H1 (cell line): ENCODE measurements around the gene ACTL8.

Source experiments
- CBX5 ChIP-seq: fragments of 300-800, 300-1000 bp; sonication (generic); IDR thresholded peaks from 2 replicates; pipeline ENCODE4 v1.7.1; 2016; ENCODE audit warnings: antibody characterized with exemption, low read length, low read depth
- CREB1 ChIP-seq: IDR thresholded peaks from 2 replicates; pipeline ENCODE4 v1.6.1; 2012; ENCODE audit warnings: inconsistent platforms
- CTCF ChIP-seq, 3 experiments: IDR thresholded peaks; 1 replicate in 2 of 3; 2 replicates in 1 of 3; pipeline versions ENCODE4 v1.5.1 to v1.6.1; 2011; ENCODE audit warnings: low read length in 3 of 3, mild to moderate bottlenecking in 3 of 3, inconsistent platforms in 2 of 3, low read depth in 1 of 3, moderate library complexity in 1 of 3; ENCODE audit not compliant: insufficient read depth in 1 of 3; ENCODE audit errors: control extremely low read depth in 1 of 3
- MAX ChIP-seq: IDR thresholded peaks from 2 replicates; pipeline ENCODE4 v1.6.1; 2012; ENCODE audit warnings: inconsistent platforms
- POLR2A ChIP-seq, 2 experiments: IDR thresholded peaks; 1 replicate in 1 of 2; 2 replicates in 1 of 2; pipeline ENCODE4 v1.6.1; 2011; ENCODE audit warnings: low read depth in 2 of 2, low read length in 2 of 2, mild to moderate bottlenecking in 2 of 2; ENCODE audit errors: control extremely low read depth in 1 of 2
- POLR2AphosphoS5 ChIP-seq: IDR thresholded peaks from 2 replicates; pipeline ENCODE4 v1.6.1; 2011; ENCODE audit warnings: low read depth, low read length
- RBBP5 ChIP-seq: IDR thresholded peaks from 2 replicates; pipeline ENCODE4 v1.7.1; 2012; ENCODE audit warnings: low read depth, mild to moderate bottlenecking, inconsistent platforms, low read length, moderate library complexity, borderline replicate concordance
- RXRA ChIP-seq: IDR thresholded peaks from 2 replicates; pipeline ENCODE4 v1.6.1; 2011; ENCODE audit warnings: low read depth, mild to moderate bottlenecking, low read length, moderate library complexity; ENCODE audit not compliant: insufficient read depth
- SP1 ChIP-seq: IDR thresholded peaks from 2 replicates; pipeline ENCODE4 v1.6.1; 2011; ENCODE audit warnings: low read depth, low read length
- TAF7 ChIP-seq: optimal IDR thresholded peaks from 2 replicates; pipeline ENCODE3; 2011; ENCODE audit warnings: low read depth, mild to moderate bottlenecking, inconsistent platforms, low read length, moderate library complexity, borderline replicate concordance
- TCF12 ChIP-seq: IDR thresholded peaks from 2 replicates; pipeline ENCODE4 v1.6.1; 2011; ENCODE audit warnings: low read depth, mild to moderate bottlenecking, low read length

- TF ChIP-seq RXRA (no peak), CTCF (IDR thresholded peaks at IDR 0.05; ENCODE audit: control extremely low read depth in 1 of 3, insufficient read depth in 1 of 3, low read depth in 1 of 3, low read length in 3 of 3) (no peak), TAF7 (no peak), POLR2A (IDR thresholded peaks at IDR 0.05; ENCODE audit: control extremely low read depth in 1 of 2, low read depth in 2 of 2, low read length in 2 of 2) (no peak), POLR2AphosphoS5 (no peak), TCF12 (no peak), SP1 (no peak), CREB1 (no peak), MAX (no peak), CBX5 (no peak), RBBP5 (no peak)
These were observed 8.2 kb upstream of the ACTL8 start for GRCh38 chr1:17746920-17747319.
